Esophagus squamous epithelium (tissue), 4 donors: Measurements from ENCODE around the gene CXXC5.

Experiments used
- CTCF ChIP-seq, 6 experiments: fragments of 450-650 bp in 4 of 6; fragments of 200-600 bp in 2 of 6; sonication (generic) in 2 of 6; IDR thresholded peaks; one replicate each; pipeline ENCODE4 v1.5.1; 2016 to 2019; ENCODE audit warnings: antibody characterized with exemption in 6 of 6, mild to moderate bottlenecking in 4 of 6, moderate library complexity in 4 of 6
- POLR2A ChIP-seq, 4 donors: fragments of 450-650 bp; IDR thresholded peaks; one replicate each; pipeline ENCODE4 v1.6.1; 2017; ENCODE audit warnings: antibody characterized with exemption in 4 of 4, mild to moderate bottlenecking in 4 of 4, moderate library complexity in 3 of 4

- no peak for TF ChIP-seq CTCF (IDR thresholded peaks at IDR 0.05)
- no peak for TF ChIP-seq POLR2A (IDR thresholded peaks at IDR 0.05)
Measured at GRCh38 chr5:139664086-139664693, 16.0 kb downstream of the CXXC5 start.
